Gastroesophageal sphincter (tissue), 3 donors: ENCODE measurements around the gene TFEC.

Source experiments
- EP300 ChIP-seq: sonication (generic); formaldehyde crosslinking; IDR thresholded peaks from one replicate; pipeline ENCODE4 v1.6.1; 2017; ENCODE audit warnings: antibody characterized with exemption, mild to moderate bottlenecking
- POLR2A ChIP-seq, 2 donors: fragments of 450-650 bp; IDR thresholded peaks; one replicate each; pipeline ENCODE4 v1.6.1; 2017; ENCODE audit warnings: antibody characterized with exemption in 2 of 2, mild to moderate bottlenecking in 2 of 2, moderate library complexity in 1 of 2
- POLR2AphosphoS5 ChIP-seq: sonication (generic); formaldehyde crosslinking; IDR thresholded peaks from one replicate; pipeline ENCODE4 v1.6.1; 2017; ENCODE audit warnings: antibody characterized with exemption
- TF ChIP-seq, protein P1 (sequence below), 4 experiments: fragments of 200-600 bp in 2 of 4; fragments of 450-650 bp in 2 of 4; sonication (generic) in 1 of 4; IDR thresholded peaks; one replicate each; pipeline ENCODE4 v1.5.1; 2017 to 2019; ENCODE audit warnings: antibody characterized with exemption in 4 of 4, mild to moderate bottlenecking in 2 of 4, moderate library complexity in 2 of 4

DNA sequence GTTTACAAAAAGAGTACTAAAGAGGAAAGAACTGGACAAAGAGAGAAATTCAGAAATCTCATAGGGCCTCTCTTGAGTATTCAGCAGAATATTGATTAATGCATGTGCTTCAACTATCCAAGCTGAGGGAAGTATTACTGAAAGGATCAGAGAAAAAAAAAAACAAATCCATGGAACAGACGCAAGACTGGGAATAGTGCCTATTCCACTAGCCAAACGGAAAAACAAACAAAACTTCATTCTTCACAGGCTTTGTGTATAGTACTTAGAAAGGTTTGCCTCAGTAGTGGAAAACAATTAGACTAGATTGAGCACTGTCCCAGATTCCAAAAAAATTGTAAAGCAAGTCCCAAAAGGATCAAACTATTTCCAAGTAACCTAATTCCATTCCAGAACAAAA is 106.2 kb downstream of the TFEC start:
- TF ChIP-seq, protein P1, sequence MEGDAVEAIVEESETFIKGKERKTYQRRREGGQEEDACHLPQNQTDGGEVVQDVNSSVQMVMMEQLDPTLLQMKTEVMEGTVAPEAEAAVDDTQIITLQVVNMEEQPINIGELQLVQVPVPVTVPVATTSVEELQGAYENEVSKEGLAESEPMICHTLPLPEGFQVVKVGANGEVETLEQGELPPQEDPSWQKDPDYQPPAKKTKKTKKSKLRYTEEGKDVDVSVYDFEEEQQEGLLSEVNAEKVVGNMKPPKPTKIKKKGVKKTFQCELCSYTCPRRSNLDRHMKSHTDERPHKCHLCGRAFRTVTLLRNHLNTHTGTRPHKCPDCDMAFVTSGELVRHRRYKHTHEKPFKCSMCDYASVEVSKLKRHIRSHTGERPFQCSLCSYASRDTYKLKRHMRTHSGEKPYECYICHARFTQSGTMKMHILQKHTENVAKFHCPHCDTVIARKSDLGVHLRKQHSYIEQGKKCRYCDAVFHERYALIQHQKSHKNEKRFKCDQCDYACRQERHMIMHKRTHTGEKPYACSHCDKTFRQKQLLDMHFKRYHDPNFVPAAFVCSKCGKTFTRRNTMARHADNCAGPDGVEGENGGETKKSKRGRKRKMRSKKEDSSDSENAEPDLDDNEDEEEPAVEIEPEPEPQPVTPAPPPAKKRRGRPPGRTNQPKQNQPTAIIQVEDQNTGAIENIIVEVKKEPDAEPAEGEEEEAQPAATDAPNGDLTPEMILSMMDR (IDR thresholded peaks at IDR 0.05) = no peak
- TF ChIP-seq POLR2A (IDR thresholded peaks at IDR 0.05) (no peak), EP300 (no peak), POLR2AphosphoS5 (no peak)
